Measurements from ENCODE around the gene RPS10.

Gene RPS10

GRCh38 chr6:34425498-34426410 is at the start of gene RPS10:
RPS10 (minus strand) TSS chr6:34426069; CDS start chr6:34425221, 848 bp downstream.
- H3K4me1 Mint-ChIP-seq, result peaks cover 40% of the 10 kb centered on the region
- peaks cover 35% of the 10 kb centered on the region for H3K36me3 Mint-ChIP-seq
- CTCF ChIA-PET, result interaction anchor here (0.8 to 1.5 kb wide), 4 partner anchors 9 to 176 kb away, joined by 3 to 5 read pairs (median 3); no protein-coding TSS in a partner anchor
- peak within 1 kb of the TSS; percentile 97 for H3K4me3 Mint-ChIP-seq
- no peaks in the 10 kb centered on the region for H3K9me3 Mint-ChIP-seq
- H3K27me3 Mint-ChIP-seq, result peaks cover 17% of the 10 kb centered on the region
- H3K27ac Mint-ChIP-seq, result peak within 1 kb of the TSS; percentile 97
- peak; percentile 91 for DNase-seq

- no peak for DNase-seq
Observed at GRCh38 chr6:34475238-34475682, 49.4 kb upstream of the RPS10 start.

GRCh38 chr6:34474754-34475153 is 48.9 kb upstream of the RPS10 start:
- Mint-ChIP-seq H3K36me3 (no peaks in the 10 kb centered on the region), H3K27ac (no peak overlapping the region), H3K9me3 (peaks cover 4% of the 10 kb centered on the region), H3K4me1 (no peaks in the 10 kb centered on the region), H3K27me3 (peaks cover 17% of the 10 kb centered on the region), H3K4me3 (no peak overlapping the region)
- no peak for DNase-seq
- CTCF ChIA-PET, result interaction anchor here (1.5 kb wide), 1 partner anchor 225 kb away, joined by 3 read pairs; no protein-coding TSS in a partner anchor

More at GRCh38 chr6:34475238-34475682, 49.4 kb upstream of the RPS10 start:
- H3K4me1 Mint-ChIP-seq, result no peaks in the 10 kb centered on the region
- H3K4me3 Mint-ChIP-seq, result no peak overlapping the region
- H3K36me3 Mint-ChIP-seq, result no peaks in the 10 kb centered on the region
- H3K27ac Mint-ChIP-seq, result no peak overlapping the region
- peaks cover 20% of the 10 kb centered on the region for H3K27me3 Mint-ChIP-seq
- H3K9me3 Mint-ChIP-seq, result peaks cover 4% of the 10 kb centered on the region
- CTCF ChIA-PET, result interaction anchor here (0.8 to 1.5 kb wide), 2 partner anchors 61 to 226 kb away, joined by 3 read pairs; no protein-coding TSS in a partner anchor

- Mint-ChIP-seq H3K4me3 (no peak overlapping the region), H3K36me3 (no peaks in the 10 kb centered on the region), H3K27ac (no peak overlapping the region), H3K9me3 (peaks cover 4% of the 10 kb centered on the region), H3K4me1 (no peaks in the 10 kb centered on the region), H3K27me3 (peaks cover 24% of the 10 kb centered on the region)
- CTCF ChIA-PET, result interaction anchor here (1.5 kb wide), 1 partner anchor 225 kb away, joined by 3 read pairs; no protein-coding TSS in a partner anchor
- DNase-seq, result no peak
Observed at GRCh38 chr6:34473967-34474366, 48.1 kb upstream of the RPS10 start.

GRCh38 chr6:34472425-34472824 is 46.6 kb upstream of the RPS10 start:
- Mint-ChIP-seq H3K4me3 (no peak overlapping the region), H3K9me3 (peaks cover 4% of the 10 kb centered on the region), H3K27me3 (peaks cover 34% of the 10 kb centered on the region), H3K27ac (no peak overlapping the region), H3K4me1 (no peaks in the 10 kb centered on the region), H3K36me3 (no peaks in the 10 kb centered on the region)
- CTCF ChIA-PET, result no interaction called here
- DNase-seq, result no peak

GRCh38 chr6:34469499-34469898 is 43.6 kb upstream of the RPS10 start:
- H3K4me3 Mint-ChIP-seq, result no peak overlapping the region
- no peak overlapping the region for H3K27ac Mint-ChIP-seq
- H3K4me1 Mint-ChIP-seq, result peaks cover 4% of the 10 kb centered on the region
- peaks cover 64% of the 10 kb centered on the region for H3K27me3 Mint-ChIP-seq
- DNase-seq, result no peak
- CTCF ChIA-PET, result interaction anchor here (1.6 kb wide), 1 partner anchor 10 kb away, joined by 4 read pairs; no protein-coding TSS in a partner anchor
- peaks cover 4% of the 10 kb centered on the region for H3K9me3 Mint-ChIP-seq
- no peaks in the 10 kb centered on the region for H3K36me3 Mint-ChIP-seq

- Mint-ChIP-seq H3K4me3 (no peak overlapping the region), H3K9me3 (no peaks in the 10 kb centered on the region)
Observed at GRCh38 chr6:34468378-34468892, 42.6 kb upstream of the RPS10 start.

GRCh38 chr6:34466242-34467185 is 40.6 kb upstream of the RPS10 start:
- Mint-ChIP-seq H3K36me3 (no peaks in the 10 kb centered on the region), H3K9me3 (no peaks in the 10 kb centered on the region), H3K27me3 (peaks cover 74% of the 10 kb centered on the region), H3K27ac (no peak overlapping the region), H3K4me3 (peak overlapping the region; percentile 48), H3K4me1 (peaks cover 4% of the 10 kb centered on the region)
- CTCF ChIA-PET, result interaction anchor here (1.5 to 1.9 kb wide), 3 partner anchors 8 to 271 kb away, joined by 3 to 6 read pairs (median 4); no protein-coding TSS in a partner anchor
- no peak for DNase-seq

More at GRCh38 chr6:34468378-34468892, 42.6 kb upstream of the RPS10 start:
- Mint-ChIP-seq H3K4me1 (peaks cover 4% of the 10 kb centered on the region), H3K27ac (no peak overlapping the region), H3K27me3 (peaks cover 69% of the 10 kb centered on the region), H3K36me3 (no peaks in the 10 kb centered on the region)
- CTCF ChIA-PET, result interaction anchor here (0.8 to 1.6 kb wide), 3 partner anchors 9 to 11 kb away, joined by 3 to 4 read pairs (median 4); no protein-coding TSS in a partner anchor
- no peak for DNase-seq

GRCh38 chr6:34465531-34466241 is 39.8 kb upstream of the RPS10 start, which contains the start of gene PACSIN1:
PACSIN1 (plus strand) TSS chr6:34466076; CDS start chr6:34526306, 60,230 bp downstream.
- H3K4me1 Mint-ChIP-seq, result peaks cover 4% of the 10 kb centered on the region
- no peaks in the 10 kb centered on the region for H3K9me3 Mint-ChIP-seq
- peaks cover 78% of the 10 kb centered on the region for H3K27me3 Mint-ChIP-seq

GRCh38 chr6:34463849-34464248 is 38.0 kb upstream of the RPS10 start:
- DNase-seq, result no peak
- Mint-ChIP-seq H3K36me3 (no peaks in the 10 kb centered on the region), H3K4me1 (peaks cover 4% of the 10 kb centered on the region), H3K27me3 (peaks cover 74% of the 10 kb centered on the region), H3K27ac (no peak overlapping the region), H3K4me3 (no peak overlapping the region), H3K9me3 (no peaks in the 10 kb centered on the region)
- CTCF ChIA-PET, result interaction anchor here (2.0 kb wide), 1 partner anchor 145 kb away, joined by 8 read pairs; no protein-coding TSS in a partner anchor

More at GRCh38 chr6:34465531-34466241, 39.8 kb upstream of the RPS10 start, which contains the start of gene PACSIN1:
- peak within 1 kb of the TSS; percentile 56 for H3K4me3 Mint-ChIP-seq
- no peaks in the 10 kb centered on the region for H3K36me3 Mint-ChIP-seq
- H3K27ac Mint-ChIP-seq, result no peak within 1 kb of the TSS
- DNase-seq, result peak; percentile 54
- CTCF ChIA-PET, result interaction anchor here (1.4 to 1.8 kb wide), 2 partner anchors 144 to 270 kb away, joined by 4 to 5 read pairs; no protein-coding TSS in a partner anchor

GRCh38 chr6:34463299-34463698 is 37.4 kb upstream of the RPS10 start:
- Mint-ChIP-seq H3K27ac (no peak overlapping the region), H3K9me3 (no peaks in the 10 kb centered on the region), H3K4me1 (peaks cover 4% of the 10 kb centered on the region), H3K36me3 (no peaks in the 10 kb centered on the region), H3K27me3 (peaks cover 75% of the 10 kb centered on the region), H3K4me3 (no peak overlapping the region)
- CTCF ChIA-PET, result interaction anchor here (2.0 kb wide), 1 partner anchor 146 kb away, joined by 8 read pairs; no protein-coding TSS in a partner anchor
- DNase-seq, result no peak

- H3K36me3 Mint-ChIP-seq, result no peaks in the 10 kb centered on the region
Observed at GRCh38 chr6:34462551-34462971, 36.7 kb upstream of the RPS10 start.

More at GRCh38 chr6:34462551-34462971, 36.7 kb upstream of the RPS10 start:
- H3K4me3 Mint-ChIP-seq, result no peak overlapping the region
- H3K4me1 Mint-ChIP-seq, result peaks cover 4% of the 10 kb centered on the region
- DNase-seq, result no peak
- peaks cover 74% of the 10 kb centered on the region for H3K27me3 Mint-ChIP-seq
- CTCF ChIA-PET, result interaction anchor here (0.6 to 2.0 kb wide), 3 partner anchors 31 to 147 kb away, joined by 3 to 8 read pairs (median 3); no protein-coding TSS in a partner anchor
- no peaks in the 10 kb centered on the region for H3K9me3 Mint-ChIP-seq
- H3K27ac Mint-ChIP-seq, result no peak overlapping the region

Measured in activated naive CD4-positive, alpha-beta T cell treated with anti-CD3 and anti-CD28 coated beads, Interleukin-2, amount 10 ng/mL, durations not matched to agents 7 days and 5 days (primary cell).